Choroid plexus epithelial cell (primary cell): ENCODE results near the gene SCD5.

Experiments
- DNase-seq: peaks from one replicate; pipeline ENCODE4 v3.0.0-alpha.2; 2010; ENCODE audit warnings: low read depth
- H3K4me3 ChIP-seq: 2 replicates; pipeline ENCODE4 v1.5.1; 2011; ENCODE audit warnings: low read depth, mild to moderate bottlenecking, control low read depth, low read length, moderate library complexity
- TF ChIP-seq, protein P1 (sequence below): conservative IDR thresholded peaks from 2 replicates; pipeline ENCODE4 v1.5.1; 2011; ENCODE audit warnings: low read depth, mild to moderate bottlenecking, control low read depth, inconsistent platforms, low read length, moderate library complexity

The SCD5 gene

DNA sequence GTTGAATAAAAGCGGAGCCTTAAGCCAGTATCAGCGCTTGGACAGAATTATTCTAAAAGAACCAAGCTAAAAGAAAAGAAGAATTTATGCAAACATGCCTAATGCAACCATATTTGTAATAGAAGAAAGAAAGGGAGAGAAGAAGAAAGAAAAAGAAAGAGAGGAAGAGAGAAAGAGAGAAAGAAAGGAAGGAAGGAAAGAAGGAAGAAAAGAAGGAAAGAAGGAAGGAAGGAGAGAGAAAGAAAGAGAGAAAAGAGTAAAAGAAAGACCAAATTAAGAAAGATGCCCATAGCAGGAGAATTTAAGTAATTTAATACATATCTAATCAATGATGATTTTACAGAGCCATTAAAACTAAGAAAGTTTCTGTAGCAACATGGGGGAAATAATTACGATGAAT, 206.0 kb downstream of the SCD5 start:
- no peak overlapping the region for H3K4me3 ChIP-seq
- TF ChIP-seq, protein P1, sequence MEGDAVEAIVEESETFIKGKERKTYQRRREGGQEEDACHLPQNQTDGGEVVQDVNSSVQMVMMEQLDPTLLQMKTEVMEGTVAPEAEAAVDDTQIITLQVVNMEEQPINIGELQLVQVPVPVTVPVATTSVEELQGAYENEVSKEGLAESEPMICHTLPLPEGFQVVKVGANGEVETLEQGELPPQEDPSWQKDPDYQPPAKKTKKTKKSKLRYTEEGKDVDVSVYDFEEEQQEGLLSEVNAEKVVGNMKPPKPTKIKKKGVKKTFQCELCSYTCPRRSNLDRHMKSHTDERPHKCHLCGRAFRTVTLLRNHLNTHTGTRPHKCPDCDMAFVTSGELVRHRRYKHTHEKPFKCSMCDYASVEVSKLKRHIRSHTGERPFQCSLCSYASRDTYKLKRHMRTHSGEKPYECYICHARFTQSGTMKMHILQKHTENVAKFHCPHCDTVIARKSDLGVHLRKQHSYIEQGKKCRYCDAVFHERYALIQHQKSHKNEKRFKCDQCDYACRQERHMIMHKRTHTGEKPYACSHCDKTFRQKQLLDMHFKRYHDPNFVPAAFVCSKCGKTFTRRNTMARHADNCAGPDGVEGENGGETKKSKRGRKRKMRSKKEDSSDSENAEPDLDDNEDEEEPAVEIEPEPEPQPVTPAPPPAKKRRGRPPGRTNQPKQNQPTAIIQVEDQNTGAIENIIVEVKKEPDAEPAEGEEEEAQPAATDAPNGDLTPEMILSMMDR, result no peak
- no peak for DNase-seq

DNA sequence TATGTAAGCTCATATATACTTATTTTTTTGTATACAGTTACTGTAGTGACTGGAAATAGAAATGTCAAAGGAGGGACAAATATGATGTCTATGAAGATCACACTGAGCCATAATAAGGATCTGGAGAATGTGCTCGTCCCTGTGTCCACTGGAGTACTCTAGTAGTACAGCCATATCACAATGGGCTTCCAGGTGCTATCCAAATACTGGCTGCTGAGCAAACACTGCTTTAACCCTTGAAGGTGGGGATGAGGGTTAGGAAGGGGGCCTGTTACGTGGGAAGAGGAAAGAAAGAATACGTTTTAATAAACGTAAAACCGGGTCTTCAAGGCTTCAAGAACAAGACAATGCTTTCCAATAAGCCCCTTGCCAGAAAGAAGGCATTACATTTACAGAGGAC, 207.0 kb downstream of the SCD5 start:
- TF ChIP-seq, protein P1, result no peak
- no peak overlapping the region for H3K4me3 ChIP-seq
- no peak for DNase-seq

DNA sequence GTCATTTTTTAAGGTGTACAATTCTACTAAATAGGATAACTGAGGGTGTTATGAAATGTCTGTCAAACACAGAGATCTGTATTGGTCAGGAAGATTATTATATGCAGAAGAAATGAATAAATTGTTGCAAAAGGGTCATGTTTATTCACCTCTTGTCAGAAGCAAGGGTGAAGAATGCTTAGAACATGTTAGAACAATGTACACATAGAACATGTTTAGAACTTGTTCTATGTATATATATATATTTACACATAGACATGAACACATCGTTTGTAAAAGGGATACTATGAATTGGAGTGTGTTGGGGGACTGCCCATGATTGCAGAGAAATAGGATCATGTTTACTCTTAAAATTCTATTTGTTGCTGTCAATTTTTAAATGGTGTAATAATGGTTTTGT, 208.8 kb downstream of the SCD5 start:
- no peak for DNase-seq
- TF ChIP-seq, protein P1, result no peak
- H3K4me3 ChIP-seq, result no peak overlapping the region

DNA sequence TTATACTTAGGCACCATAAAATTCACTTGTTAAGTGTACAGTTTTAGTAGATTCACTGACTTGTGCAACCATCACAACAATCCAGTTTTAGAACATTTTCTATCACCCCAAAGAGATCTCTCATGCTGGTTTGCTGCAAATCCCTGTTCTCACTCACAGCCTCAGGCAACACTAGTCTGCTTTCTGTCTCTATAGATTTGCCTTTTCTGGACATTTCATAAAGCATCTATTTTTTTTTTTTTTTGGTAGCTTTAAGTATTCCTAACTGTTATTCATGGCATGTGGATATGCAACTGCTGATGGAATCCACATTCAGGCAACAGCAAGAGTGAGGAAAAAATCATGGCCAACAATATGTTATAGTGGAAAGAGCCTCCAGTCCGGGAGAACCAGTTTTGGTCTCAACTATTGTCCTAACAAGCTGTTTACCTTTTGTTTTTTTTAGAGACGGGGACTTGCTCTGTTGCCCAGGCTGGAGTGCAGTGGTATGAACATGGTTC, 209.8 kb downstream of the SCD5 start:
- H3K4me3 ChIP-seq, result no peak overlapping the region
- TF ChIP-seq, protein P1, result no peak
- no peak for DNase-seq

- DNase-seq, result no peak
- TF ChIP-seq, protein P1, result no peak
- H3K4me3 ChIP-seq, result no peak overlapping the region
Measured at GRCh38 chr4:82587826-82588540, 210.6 kb downstream of the SCD5 start.

- DNase-seq, result no peak
- TF ChIP-seq, protein P1, result no peak
- H3K4me3 ChIP-seq, result no peak overlapping the region
Measured at GRCh38 chr4:82585690-82586435, 212.7 kb downstream of the SCD5 start.

DNA sequence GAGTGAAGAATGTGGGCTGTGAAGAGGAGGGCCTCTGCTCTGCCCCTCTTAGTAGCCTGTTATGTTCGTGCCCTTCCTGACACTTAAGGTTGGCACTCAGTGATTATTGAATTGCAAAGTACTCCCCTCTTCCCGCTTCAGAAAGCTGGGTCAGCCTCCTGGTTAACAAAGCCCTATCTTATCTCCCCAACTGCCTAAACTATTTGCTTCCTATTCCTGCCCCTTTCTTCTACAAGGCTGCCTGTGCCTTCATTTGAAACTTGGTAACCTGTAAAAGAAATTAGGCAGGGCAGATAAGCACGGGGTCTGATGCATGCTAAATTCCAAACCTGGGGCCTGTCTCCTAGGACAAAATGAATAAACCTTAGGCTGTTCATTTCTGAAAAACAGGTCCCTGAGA, 213.7 kb downstream of the SCD5 start:
- DNase-seq, result no peak
- no peak overlapping the region for H3K4me3 ChIP-seq
- TF ChIP-seq, protein P1, result no peak
